Measurements from ENCODE around the gene CNPY3. TPM values are rescaled to one million over a fixed set of nuclear protein-coding genes. Genes with fewer than 3 reads are reported as not detected.
A peak's percentile ranks its signal among the peaks of the same experiment; 100 is the strongest.

The CNPY3 gene
- total and polyA plus RNA-seq, 2 of the 13 experiments (the other 11 are each of a cell fraction or from before 2014, with no cell fraction given) = 42.3 to 60.2 TPM

DNA sequence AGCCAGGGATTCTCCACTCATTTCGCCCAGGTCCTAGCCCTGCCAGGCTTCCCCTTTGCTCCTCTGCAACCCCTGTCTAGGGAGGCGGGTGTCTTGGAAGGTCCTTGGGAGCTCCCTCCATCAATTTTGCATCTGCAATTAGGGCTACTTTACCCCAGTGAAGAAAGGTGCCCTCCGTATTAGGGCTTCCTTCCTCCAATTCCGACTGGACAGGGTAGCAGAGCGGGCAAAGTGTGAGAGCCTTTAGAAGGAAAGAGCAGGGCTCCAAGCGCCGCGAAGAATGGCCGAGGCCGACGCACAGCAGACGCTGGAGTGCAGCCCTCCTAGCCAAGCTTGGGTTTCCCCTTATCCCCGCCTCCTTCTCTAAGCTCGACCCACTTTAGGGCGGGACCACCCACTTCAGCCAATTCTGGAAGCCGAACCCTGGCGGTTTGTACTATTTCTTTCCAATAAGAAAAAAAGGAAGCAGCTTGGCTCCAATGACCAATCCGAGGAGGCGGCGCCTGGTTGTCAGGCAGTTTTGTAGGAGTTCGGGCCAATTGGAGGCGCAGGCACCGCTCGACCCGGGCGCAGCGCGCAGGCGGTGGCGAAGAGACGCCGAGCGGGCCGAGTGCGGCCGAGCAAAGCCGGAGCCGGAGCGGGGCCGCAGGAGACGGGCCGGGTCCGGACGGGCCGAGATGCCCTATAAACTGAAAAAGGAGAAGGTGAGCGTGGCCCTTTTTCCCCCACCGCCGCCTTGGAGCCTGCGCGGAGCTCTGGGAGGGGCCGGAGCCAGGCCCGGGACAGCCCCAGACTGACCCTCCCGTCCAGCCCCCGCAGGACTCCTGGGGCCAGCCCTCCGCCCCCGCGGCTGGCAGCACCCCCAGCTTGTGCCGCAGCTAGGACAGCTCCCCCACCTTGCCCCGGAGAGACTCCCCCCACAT, 55.0 kb downstream of the CNPY3 start, which contains the start of gene PPP2R5D (continued):
- TF ChIP-seq, protein P1, sequence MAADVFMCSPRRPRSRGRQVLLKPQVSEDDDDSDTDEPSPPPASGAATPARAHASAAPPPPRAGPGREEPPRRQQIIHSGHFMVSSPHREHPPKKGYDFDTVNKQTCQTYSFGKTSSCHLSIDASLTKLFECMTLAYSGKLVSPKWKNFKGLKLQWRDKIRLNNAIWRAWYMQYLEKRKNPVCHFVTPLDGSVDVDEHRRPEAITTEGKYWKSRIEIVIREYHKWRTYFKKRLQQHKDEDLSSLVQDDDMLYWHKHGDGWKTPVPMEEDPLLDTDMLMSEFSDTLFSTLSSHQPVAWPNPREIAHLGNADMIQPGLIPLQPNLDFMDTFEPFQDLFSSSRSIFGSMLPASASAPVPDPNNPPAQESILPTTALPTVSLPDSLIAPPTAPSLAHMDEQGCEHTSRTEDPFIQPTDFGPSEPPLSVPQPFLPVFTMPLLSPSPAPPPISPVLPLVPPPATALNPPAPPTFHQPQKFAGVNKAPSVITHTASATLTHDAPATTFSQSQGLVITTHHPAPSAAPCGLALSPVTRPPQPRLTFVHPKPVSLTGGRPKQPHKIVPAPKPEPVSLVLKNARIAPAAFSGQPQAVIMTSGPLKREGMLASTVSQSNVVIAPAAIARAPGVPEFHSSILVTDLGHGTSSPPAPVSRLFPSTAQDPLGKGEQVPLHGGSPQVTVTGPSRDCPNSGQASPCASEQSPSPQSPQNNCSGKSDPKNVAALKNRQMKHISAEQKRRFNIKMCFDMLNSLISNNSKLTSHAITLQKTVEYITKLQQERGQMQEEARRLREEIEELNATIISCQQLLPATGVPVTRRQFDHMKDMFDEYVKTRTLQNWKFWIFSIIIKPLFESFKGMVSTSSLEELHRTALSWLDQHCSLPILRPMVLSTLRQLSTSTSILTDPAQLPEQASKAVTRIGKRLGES (CRISPR knock-in tag; IDR thresholded peaks at IDR 0.05; ENCODE audit: borderline replicate concordance) = 0 out of 2 replicates have a peak, but pooled peaks have one; percentile 27
- TF ChIP-seq SRF (IDR thresholded peaks at IDR 0.05; ENCODE audit: low read depth, low read length) (peak; percentile 74), KDM5B (CRISPR knock-in tag; IDR thresholded peaks at IDR 0.05; ENCODE audit: borderline replicate concordance) (peak; percentile 58; the same call in 1 of the 2 replicates), ZNF577 (CRISPR knock-in tag; IDR thresholded peaks at IDR 0.05; ENCODE audit: borderline replicate concordance, low read depth) (no peak), BORCS8-MEF2B (CRISPR knock-in tag; IDR thresholded peaks at IDR 0.05) (peak; percentile 91), SIN3A (IDR thresholded peaks at IDR 0.05; ENCODE audit: borderline replicate concordance, low read depth, low read length) (peak; percentile 57; the same call in 1 of the 2 replicates), THYN1 (CRISPR knock-in tag; IDR thresholded peaks at IDR 0.05; ENCODE audit: borderline replicate concordance, low read depth) (no peak), FOXJ3 (CRISPR knock-in tag; IDR thresholded peaks at IDR 0.05; ENCODE audit: borderline replicate concordance) (peak; percentile 29; the same call in 1 of the 2 replicates), CHCHD3 (CRISPR knock-in tag; IDR thresholded peaks at IDR 0.05) (no peak), MTERF4 (CRISPR knock-in tag; IDR thresholded peaks at IDR 0.05) (peak; percentile 82), ZNF432 (CRISPR knock-in tag; IDR thresholded peaks at IDR 0.05; ENCODE audit: borderline replicate concordance) (no peak), ZNF138 (CRISPR knock-in tag; IDR thresholded peaks at IDR 0.05; ENCODE audit: low read depth) (peak; percentile 33; the same call in 1 of the 2 replicates), SIN3B (IDR thresholded peaks at IDR 0.05; ENCODE audit: low read length) (no peak), RARA (CRISPR knock-in tag; IDR thresholded peaks at IDR 0.05) (no peak), ZNF691 (CRISPR knock-in tag; IDR thresholded peaks at IDR 0.05; ENCODE audit: borderline replicate concordance, low read depth) (peak; percentile 33; the same call in 1 of the 2 replicates)
- TF ChIP-seq, protein P2, sequence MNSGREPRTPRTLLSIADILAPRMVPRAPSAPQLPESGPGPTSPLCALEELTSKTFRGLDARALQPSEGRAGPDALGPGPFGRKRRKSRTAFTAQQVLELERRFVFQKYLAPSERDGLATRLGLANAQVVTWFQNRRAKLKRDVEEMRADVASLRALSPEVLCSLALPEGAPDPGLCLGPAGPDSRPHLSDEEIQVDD (CRISPR knock-in tag; IDR thresholded peaks at IDR 0.05; ENCODE audit: borderline replicate concordance) = no peak
- TF ChIP-seq, protein P3, sequence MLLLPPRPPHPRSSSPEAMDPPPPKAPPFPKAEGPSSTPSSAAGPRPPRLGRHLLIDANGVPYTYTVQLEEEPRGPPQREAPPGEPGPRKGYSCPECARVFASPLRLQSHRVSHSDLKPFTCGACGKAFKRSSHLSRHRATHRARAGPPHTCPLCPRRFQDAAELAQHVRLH (CRISPR knock-in tag; IDR thresholded peaks at IDR 0.05; ENCODE audit: borderline replicate concordance, low read depth) = no peak; the same call in 1 of the 2 replicates
- TF ChIP-seq, protein P4, sequence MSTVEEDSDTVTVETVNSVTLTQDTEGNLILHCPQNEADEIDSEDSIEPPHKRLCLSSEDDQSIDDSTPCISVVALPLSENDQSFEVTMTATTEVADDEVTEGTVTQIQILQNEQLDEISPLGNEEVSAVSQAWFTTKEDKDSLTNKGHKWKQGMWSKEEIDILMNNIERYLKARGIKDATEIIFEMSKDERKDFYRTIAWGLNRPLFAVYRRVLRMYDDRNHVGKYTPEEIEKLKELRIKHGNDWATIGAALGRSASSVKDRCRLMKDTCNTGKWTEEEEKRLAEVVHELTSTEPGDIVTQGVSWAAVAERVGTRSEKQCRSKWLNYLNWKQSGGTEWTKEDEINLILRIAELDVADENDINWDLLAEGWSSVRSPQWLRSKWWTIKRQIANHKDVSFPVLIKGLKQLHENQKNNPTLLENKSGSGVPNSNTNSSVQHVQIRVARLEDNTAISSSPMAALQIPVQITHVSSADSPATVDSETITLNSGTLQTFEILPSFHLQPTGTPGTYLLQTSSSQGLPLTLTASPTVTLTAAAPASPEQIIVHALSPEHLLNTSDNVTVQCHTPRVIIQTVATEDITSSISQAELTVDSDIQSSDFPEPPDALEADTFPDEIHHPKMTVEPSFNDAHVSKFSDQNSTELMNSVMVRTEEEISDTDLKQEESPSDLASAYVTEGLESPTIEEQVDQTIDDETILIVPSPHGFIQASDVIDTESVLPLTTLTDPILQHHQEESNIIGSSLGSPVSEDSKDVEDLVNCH (CRISPR knock-in tag; IDR thresholded peaks at IDR 0.05) = no peak
- TF ChIP-seq, protein P5, sequence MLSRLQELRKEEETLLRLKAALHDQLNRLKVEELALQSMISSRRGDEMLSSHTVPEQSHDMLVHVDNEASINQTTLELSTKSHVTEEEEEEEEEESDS (CRISPR knock-in tag; IDR thresholded peaks at IDR 0.05; ENCODE audit: borderline replicate concordance) = 0 out of 2 replicates have a peak, but pooled peaks have one; percentile 62
